ENCODE data around the gene FILIP1. TPM values are rescaled to one million over a fixed set of nuclear protein-coding genes. Genes with fewer than 3 reads are reported as not detected.

Gene FILIP1
- total RNA-seq, 1 donor, result under 0.01 TPM

DNA sequence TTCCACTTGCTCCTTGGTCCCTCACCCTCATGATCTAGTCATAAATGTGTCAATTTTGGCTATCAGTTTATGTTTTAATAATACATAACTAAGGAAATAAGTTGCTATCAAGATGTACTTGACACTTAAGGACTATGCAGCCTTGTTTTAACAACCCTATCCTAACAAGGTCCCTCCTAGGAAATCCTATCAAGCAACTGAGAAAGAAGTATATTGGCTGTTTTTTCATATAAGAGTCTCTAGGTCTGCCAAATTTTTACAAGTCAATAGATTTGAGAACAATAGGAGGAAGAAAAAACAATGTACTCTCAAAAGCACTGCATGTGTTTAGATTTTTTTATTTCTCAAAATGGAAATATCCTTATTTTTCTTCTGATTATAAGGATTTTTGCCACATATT is 14.7 kb downstream of the FILIP1 start:
- H3K4me2 ChIP-seq (ENCODE audit: insufficient read depth, low read length), result no peak overlapping the region
- H2AFZ ChIP-seq (ENCODE audit: low read length), result no peak overlapping the region
- H3K27ac ChIP-seq (ENCODE audit: low read depth, low read length), result no peak overlapping the region
- H3K79me2 ChIP-seq (ENCODE audit: insufficient read depth, low read length), result no peaks in the 10 kb centered on the region
- TF ChIP-seq, protein P1, sequence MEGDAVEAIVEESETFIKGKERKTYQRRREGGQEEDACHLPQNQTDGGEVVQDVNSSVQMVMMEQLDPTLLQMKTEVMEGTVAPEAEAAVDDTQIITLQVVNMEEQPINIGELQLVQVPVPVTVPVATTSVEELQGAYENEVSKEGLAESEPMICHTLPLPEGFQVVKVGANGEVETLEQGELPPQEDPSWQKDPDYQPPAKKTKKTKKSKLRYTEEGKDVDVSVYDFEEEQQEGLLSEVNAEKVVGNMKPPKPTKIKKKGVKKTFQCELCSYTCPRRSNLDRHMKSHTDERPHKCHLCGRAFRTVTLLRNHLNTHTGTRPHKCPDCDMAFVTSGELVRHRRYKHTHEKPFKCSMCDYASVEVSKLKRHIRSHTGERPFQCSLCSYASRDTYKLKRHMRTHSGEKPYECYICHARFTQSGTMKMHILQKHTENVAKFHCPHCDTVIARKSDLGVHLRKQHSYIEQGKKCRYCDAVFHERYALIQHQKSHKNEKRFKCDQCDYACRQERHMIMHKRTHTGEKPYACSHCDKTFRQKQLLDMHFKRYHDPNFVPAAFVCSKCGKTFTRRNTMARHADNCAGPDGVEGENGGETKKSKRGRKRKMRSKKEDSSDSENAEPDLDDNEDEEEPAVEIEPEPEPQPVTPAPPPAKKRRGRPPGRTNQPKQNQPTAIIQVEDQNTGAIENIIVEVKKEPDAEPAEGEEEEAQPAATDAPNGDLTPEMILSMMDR (IDR thresholded peaks at IDR 0.05; ENCODE audit: extremely low read depth, low read depth, low read length), result no peak
- no peak for DNase-seq (ENCODE audit: insufficient read length, low spot score, missing footprints)
- H3K4me3 ChIP-seq (ENCODE audit: insufficient read depth, low read length), result no peak overlapping the region
- no peaks in the 10 kb centered on the region for H3K36me3 ChIP-seq (ENCODE audit: insufficient read depth, low read length)
- no peaks in the 10 kb centered on the region for H3K4me1 ChIP-seq (ENCODE audit: insufficient read depth, low read length)
- H3K27me3 ChIP-seq (ENCODE audit: insufficient read depth, low read length), result no peaks in the 10 kb centered on the region
- no peaks in the 10 kb centered on the region for H4K20me1 ChIP-seq (ENCODE audit: insufficient read depth, low read length)
- no peaks in the 10 kb centered on the region for H3K9me3 ChIP-seq (ENCODE audit: low read depth, low read length)

DNA sequence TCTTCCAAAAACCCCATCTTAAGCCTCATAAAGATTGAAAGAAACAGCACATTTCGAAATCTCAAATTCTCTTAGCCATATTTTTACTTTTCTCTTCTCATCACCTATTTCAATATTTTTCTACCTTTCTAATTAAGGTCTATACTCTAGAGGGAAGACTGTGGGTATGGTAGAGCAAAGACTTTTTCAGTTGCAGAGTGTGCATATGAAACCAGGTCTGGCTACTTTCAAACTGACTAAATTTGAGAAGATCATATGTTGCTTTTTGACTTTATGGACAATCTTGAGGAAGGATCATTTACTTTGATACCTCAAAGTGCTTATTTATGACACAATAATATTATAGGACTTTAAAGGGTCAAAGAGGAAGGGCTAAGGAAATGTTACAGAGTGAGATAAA is 20.7 kb downstream of the FILIP1 start:
- Histone ChIP-seq H3K79me2 (ENCODE audit: insufficient read depth, low read length) (no peaks in the 10 kb centered on the region), H3K4me2 (ENCODE audit: insufficient read depth, low read length) (no peak overlapping the region), H2AFZ (ENCODE audit: low read length) (no peak overlapping the region), H3K4me1 (ENCODE audit: insufficient read depth, low read length) (no peaks in the 10 kb centered on the region), H3K9me3 (ENCODE audit: low read depth, low read length) (no peaks in the 10 kb centered on the region), H3K27ac (ENCODE audit: low read depth, low read length) (no peak overlapping the region), H3K4me3 (ENCODE audit: insufficient read depth, low read length) (no peak overlapping the region), H3K27me3 (ENCODE audit: insufficient read depth, low read length) (no peaks in the 10 kb centered on the region), H3K36me3 (ENCODE audit: insufficient read depth, low read length) (no peaks in the 10 kb centered on the region), H4K20me1 (ENCODE audit: insufficient read depth, low read length) (no peaks in the 10 kb centered on the region)
- TF ChIP-seq, protein P1 (IDR thresholded peaks at IDR 0.05; ENCODE audit: extremely low read depth, low read depth, low read length), result no peak
- no peak for DNase-seq (ENCODE audit: insufficient read length, low spot score, missing footprints)

DNA sequence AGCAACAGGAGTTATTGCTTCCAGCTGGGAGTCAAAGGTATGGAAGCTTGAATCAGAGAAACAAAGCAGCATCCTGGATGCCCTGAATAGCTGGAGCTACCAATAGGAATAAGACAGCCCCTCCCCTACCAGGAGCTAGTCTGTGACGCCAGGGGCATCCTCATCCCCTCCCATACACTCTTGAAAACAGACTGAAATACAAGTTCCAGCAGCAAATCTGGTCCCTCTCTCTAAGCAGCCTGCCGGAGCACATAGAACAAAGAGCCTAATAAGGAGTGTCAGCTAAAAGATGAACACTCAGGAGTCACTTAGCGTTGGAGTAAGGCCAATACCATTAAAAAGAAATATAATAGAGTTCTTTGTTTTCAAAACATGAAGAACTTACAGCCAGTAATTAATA is 25.6 kb downstream of the FILIP1 start:
- no peak overlapping the region for H3K4me3 ChIP-seq (ENCODE audit: insufficient read depth, low read length)
- no peaks in the 10 kb centered on the region for H3K9me3 ChIP-seq (ENCODE audit: low read depth, low read length)
- H3K27ac ChIP-seq (ENCODE audit: low read depth, low read length), result no peak overlapping the region
- no peaks in the 10 kb centered on the region for H3K27me3 ChIP-seq (ENCODE audit: insufficient read depth, low read length)
- TF ChIP-seq, protein P1 (IDR thresholded peaks at IDR 0.05; ENCODE audit: extremely low read depth, low read depth, low read length), result no peak
- H3K4me1 ChIP-seq (ENCODE audit: insufficient read depth, low read length), result no peaks in the 10 kb centered on the region
- no peak overlapping the region for H2AFZ ChIP-seq (ENCODE audit: low read length)
- no peak overlapping the region for H3K4me2 ChIP-seq (ENCODE audit: insufficient read depth, low read length)
- no peaks in the 10 kb centered on the region for H4K20me1 ChIP-seq (ENCODE audit: insufficient read depth, low read length)
- no peak for DNase-seq (ENCODE audit: insufficient read length, low spot score, missing footprints)
- H3K79me2 ChIP-seq (ENCODE audit: insufficient read depth, low read length), result no peaks in the 10 kb centered on the region
- no peaks in the 10 kb centered on the region for H3K36me3 ChIP-seq (ENCODE audit: insufficient read depth, low read length)

DNA sequence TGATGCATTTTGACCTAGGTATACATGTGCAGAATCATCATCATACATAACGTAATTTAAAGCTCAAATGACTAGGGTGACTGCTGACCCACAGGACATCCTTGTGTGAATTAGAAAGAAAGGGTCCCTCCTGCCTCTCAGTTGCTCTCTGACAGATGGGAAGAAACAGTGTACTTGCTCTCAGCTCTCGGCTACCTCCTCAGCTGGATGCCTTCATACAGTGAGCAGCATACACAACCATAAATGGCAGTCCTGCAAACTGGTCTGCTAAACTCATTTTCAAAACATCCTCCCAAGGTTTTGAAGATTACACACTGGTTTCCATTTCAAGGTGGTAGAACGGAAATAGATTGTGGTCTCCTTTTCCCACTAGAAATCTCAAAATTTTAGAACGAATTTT is 26.3 kb downstream of the FILIP1 start:
- no peak for DNase-seq (ENCODE audit: insufficient read length, low spot score, missing footprints)
- Histone ChIP-seq H3K4me2 (ENCODE audit: insufficient read depth, low read length) (no peak overlapping the region), H3K79me2 (ENCODE audit: insufficient read depth, low read length) (no peaks in the 10 kb centered on the region), H3K4me3 (ENCODE audit: insufficient read depth, low read length) (no peak overlapping the region), H3K36me3 (ENCODE audit: insufficient read depth, low read length) (no peaks in the 10 kb centered on the region), H3K27me3 (ENCODE audit: insufficient read depth, low read length) (no peaks in the 10 kb centered on the region), H3K4me1 (ENCODE audit: insufficient read depth, low read length) (no peaks in the 10 kb centered on the region), H3K9me3 (ENCODE audit: low read depth, low read length) (no peaks in the 10 kb centered on the region), H3K27ac (ENCODE audit: low read depth, low read length) (no peak overlapping the region), H4K20me1 (ENCODE audit: insufficient read depth, low read length) (no peaks in the 10 kb centered on the region), H2AFZ (ENCODE audit: low read length) (no peak overlapping the region)
- TF ChIP-seq, protein P1 (IDR thresholded peaks at IDR 0.05; ENCODE audit: extremely low read depth, low read depth, low read length), result no peak
